HG03354 (cell line): ENCODE data around the gene GPR26.

Experiments
- ATAC-seq: cut with Tn5 transposase; IDR thresholded peaks from one replicate; pipeline ENCODE4 v1.9.1; 2021; ENCODE audit warnings: mild to moderate bottlenecking; ENCODE audit not compliant: unreplicated experiment, poor library complexity, severe bottlenecking

Gene GPR26, protein sequence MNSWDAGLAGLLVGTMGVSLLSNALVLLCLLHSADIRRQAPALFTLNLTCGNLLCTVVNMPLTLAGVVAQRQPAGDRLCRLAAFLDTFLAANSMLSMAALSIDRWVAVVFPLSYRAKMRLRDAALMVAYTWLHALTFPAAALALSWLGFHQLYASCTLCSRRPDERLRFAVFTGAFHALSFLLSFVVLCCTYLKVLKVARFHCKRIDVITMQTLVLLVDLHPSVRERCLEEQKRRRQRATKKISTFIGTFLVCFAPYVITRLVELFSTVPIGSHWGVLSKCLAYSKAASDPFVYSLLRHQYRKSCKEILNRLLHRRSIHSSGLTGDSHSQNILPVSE

DNA sequence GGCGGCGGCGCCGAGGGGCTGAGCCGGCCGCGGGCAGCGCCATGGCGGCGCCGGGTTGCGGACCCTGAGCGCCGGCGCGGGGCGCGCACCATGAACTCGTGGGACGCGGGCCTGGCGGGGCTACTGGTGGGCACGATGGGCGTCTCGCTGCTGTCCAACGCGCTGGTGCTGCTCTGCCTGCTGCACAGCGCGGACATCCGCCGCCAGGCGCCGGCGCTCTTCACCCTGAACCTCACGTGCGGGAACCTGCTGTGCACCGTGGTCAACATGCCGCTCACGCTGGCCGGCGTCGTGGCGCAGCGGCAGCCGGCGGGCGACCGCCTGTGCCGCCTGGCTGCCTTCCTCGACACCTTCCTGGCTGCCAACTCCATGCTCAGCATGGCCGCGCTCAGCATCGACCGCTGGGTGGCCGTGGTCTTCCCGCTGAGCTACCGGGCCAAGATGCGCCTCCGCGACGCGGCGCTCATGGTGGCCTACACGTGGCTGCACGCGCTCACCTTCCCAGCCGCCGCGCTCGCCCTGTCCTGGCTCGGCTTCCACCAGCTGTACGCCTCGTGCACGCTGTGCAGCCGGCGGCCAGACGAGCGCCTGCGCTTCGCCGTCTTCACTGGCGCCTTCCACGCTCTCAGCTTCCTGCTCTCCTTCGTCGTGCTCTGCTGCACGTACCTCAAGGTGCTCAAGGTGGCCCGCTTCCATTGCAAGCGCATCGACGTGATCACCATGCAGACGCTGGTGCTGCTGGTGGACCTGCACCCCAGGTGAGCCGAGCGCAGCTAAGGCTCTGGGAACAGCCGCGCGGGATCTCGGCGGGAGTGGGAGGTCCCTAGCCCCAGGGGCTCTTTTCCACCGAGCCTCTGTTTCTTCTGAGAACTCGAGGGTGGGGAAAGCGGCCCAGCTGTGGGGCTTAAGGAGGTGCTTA lies at the start of gene GPR26:
GPR26 (plus strand) TSS at position 38 of the 919 bp plus-strand sequence; CDS start at position 91, 53 bp downstream.
- ATAC-seq = no peak

GRCh38 chr10:123618224-123618623 lies 47.9 kb upstream of the GPR26 start:
- no peak for ATAC-seq

DNA sequence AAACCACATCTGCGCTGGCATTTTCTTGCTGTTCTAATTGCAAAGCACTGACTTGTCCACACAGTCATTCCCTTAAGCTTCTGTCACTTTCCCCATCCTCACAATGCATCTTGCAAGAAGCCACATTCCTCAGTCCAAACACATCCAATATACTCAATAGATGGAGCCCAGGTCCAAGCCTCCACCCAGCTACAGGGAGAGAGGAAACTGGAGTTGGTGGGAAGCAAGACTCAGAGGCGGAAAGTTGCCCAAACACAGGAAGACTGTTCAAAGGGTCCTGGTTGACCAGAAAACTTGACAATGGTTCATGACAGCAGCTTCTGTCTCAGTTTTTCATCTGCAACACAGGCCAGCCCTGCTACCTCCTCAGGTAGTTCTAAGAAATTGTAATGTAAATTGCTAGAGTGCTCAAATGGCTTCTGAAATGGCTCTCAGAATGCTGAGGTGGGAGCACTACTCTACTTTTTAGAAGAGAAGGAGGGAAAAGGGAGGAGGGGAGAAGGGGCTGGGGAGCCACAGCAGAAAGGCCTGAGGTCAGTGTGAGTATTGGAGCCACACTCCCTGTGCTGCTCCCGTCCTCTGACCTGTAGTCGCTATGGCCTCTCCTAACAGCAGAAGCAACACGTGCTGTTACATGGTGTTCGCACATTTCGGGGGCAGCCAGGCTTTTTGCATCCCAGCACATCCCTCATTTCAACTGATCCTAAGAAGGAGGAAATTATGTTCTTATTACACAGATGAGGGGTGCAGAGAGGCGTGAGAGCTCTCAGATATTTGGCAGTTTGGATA lies 46.9 kb upstream of the GPR26 start:
- no peak for ATAC-seq

DNA sequence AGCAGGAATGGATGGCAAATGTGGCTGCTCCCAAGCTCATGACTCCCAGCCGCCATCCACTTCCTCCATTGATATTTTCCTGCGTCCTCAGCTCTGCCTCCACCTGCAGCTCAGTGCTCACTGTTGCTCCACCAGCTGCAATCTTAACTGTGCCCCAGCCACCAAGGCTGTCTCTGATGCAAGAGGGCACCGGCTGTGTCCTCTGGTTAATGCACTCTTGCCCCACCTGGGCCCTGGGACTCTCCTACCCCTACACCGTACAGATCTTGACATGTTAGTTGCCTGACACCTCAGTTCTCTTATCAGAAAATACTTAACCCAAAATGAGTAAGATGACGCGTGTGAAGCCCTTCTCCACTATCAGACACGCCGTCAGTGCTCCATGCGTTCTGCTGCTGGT lies 45.5 kb upstream of the GPR26 start:
- no peak for ATAC-seq

GRCh38 chr10:123621492-123621891 lies 44.7 kb upstream of the GPR26 start:
- no peak for ATAC-seq

- ATAC-seq = no peak
Observed at GRCh38 chr10:123621916-123622315, 44.2 kb upstream of the GPR26 start.

DNA sequence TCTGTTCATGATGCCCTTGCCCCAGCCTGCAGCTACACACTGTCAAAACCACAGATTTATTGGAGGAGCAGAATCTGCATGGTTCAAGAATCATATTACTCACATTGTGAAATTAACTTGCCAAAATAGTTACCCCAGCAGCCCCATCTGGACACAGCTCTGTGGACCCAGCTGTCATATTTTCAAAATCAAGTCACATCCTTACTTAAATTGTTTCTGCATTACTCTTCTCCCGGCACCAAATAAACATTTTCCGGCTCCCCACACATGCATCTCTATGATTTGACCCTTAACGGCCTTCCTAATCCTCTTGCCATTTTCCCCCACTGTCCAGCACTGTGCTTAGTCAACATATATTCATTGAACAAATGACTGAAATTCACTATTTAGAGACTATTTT lies 43.8 kb upstream of the GPR26 start:
- no peak for ATAC-seq

DNA sequence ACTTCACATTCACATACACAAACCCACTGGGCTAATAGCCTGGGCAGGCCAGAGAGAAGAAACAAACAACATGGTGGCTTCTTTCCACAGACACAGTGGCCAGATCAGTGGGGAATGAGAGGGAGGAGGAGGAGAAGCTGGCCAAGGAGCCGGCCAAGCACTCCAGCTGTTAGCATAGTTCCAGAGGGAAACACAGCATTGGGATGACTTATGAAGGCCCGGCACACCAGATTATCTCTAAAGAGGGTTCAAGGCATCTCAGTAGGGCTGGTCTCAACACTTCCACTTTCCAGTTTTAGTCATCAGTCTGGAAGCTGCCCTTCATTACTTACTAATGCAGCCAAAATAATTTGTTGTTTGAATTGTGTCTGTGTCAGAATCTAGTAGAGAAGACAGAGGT lies 42.1 kb upstream of the GPR26 start:
- ATAC-seq = no peak

DNA sequence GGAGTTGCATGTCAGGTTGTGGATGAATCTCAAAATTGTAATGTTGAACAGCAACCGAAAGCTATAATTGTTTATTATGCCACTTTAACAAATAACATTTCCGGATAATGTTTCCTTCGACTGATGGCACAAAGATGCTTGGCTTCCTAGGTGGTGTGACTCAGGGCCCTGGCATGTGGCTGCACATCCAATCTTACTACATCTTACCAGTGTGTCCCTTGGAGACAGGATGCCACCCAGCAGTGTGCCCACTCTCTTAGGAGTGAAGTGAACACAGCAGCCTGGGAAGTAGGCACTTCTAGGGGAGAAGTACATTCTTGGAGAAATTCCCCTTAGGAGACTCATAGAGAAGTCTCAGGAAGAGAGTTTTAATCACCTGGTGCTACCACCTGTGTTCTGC lies 33.0 kb upstream of the GPR26 start:
- no peak for ATAC-seq

DNA sequence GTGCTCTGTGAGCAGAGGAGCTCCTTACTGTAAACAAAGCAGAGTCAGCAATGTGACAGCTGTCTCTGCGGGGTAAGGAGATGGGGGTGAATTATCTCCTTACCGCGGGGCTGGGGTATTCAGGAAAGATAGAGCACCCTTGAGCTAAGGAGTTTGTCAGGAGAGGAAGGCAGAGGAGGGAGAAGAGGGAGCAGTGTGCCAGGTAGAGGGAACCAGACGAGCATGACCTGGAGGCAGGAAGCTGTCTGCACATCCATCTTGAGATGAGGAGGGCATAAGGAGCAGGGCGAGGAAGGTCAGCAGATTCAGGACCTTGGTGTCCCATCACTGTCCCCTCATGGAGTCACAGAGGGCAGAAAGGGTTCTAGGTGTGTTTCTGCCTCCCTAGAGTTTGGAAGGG lies 32.5 kb upstream of the GPR26 start:
- no peak for ATAC-seq

GRCh38 chr10:123634221-123634620 lies 31.9 kb upstream of the GPR26 start:
- no peak for ATAC-seq

DNA sequence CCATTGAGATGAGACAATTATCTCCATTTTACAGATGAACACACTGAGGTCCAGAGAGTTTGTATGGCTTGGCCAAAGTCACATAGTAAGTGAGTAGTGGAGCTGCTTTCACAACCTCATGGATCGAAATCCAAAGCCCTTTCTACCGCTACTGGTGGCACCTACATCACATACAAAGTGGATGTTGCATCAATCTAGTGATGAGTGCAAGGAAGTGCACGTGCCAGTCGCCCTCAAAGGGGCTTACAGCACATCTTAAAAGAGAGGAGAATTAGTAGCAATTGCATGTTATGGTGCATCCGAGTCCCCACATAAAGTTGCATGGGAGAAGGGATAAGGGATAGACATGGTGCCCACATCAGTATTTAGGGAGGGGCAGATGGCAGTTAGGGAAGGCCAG lies 31.0 kb upstream of the GPR26 start:
- ATAC-seq = no peak

- no peak for ATAC-seq
Observed at GRCh38 chr10:123635745-123636144, 30.4 kb upstream of the GPR26 start.

GRCh38 chr10:123636598-123637325 lies 29.4 kb upstream of the GPR26 start:
- no peak for ATAC-seq

DNA sequence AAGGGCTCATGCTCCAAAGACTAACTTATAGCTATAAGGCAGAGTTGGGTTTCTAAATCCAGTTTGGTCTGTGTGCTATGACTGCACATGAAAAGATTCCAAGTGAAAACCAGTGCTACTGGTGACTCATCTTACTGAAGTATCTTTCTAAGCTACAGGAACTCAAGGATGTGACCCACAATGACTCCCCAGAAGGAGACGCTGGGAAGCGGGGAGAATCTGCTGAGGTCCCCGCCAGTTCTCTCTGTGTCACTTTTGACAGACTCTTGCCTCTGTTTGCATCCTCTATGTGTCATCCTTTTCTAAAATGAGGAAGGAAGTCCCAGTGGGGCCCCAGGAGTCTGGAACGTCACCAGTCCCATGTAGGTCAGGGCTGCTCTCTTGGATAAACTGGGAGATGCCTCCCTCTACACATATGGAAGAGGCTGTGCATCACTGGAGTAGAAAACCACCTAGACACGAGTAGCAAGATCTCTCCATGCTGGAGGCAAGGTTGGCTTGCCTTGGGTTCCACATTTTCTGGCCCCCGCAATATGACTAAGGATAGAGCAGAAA lies 28.8 kb upstream of the GPR26 start:
- ATAC-seq = no peak

DNA sequence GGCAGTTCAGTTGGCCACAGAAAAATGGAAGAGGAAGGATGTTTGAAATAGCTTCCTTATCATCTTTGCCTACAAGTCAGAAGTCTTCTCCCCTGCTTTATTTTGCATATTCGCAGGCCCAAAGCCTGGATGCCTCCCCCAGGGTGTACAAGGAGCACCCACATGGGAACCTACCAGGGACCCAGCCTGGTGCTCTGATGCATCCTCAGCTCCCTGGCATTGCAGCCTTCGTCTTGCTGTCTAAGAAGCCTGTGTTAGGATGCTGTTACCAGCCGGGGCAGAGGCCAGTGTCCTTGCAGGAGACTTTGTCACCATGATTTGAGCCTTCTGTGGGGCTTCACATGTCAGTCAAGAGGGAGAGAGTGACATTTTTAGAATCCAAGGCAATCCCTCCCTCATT lies 27.0 kb upstream of the GPR26 start:
- ATAC-seq = no peak

DNA sequence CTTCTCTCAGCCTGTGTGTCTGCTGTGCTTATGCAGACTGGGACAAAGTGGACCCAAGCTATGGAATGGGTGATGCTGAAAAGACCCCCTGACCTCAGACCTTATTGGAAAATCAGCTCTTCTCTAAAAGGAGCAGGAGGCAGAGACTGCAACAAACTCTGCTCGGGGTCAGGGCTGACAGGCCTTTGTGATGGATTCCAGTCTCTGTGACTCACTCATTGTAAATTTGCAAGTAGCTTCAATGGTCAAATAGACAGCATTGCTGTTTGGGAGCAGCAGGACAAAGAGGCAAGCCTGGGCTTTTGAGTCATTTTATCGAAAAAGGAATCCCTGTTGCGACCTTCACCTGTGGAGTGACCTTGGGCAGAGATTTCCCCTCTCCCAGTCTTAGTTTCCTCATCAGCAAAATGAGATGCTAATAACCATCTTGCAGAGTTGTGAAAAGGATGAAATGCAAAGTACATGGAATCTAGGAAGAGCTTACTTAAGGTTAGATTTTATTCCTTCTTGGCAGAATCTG lies 26.1 kb upstream of the GPR26 start:
- ATAC-seq = no peak

DNA sequence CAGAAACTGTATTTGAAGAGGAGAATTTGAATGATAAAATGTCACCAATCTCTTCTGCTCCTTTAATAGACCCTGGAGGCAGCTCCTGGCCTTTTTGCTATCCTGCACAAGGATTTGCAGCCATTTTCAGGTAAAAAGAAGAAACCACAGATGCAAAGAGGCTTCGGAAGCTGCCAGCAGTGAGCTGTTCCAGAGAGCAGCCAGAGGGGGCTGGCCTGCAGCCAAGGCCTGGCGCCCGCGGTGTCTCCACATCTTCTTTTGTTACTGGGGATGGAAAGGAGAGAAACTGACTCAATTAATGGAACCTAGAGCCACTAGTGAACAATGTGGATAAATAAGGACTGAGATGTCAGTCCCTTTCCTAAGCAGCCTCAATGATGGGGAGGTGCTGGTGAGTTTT lies 23.9 kb upstream of the GPR26 start:
- no peak for ATAC-seq

- ATAC-seq = no peak
Observed at GRCh38 chr10:123642697-123643096, 23.5 kb upstream of the GPR26 start.
